Adipose tissue (tissue), 3 donors: ENCODE measurements around the gene CDK10. TPM values are rescaled to one million over a fixed set of nuclear protein-coding genes. Genes with fewer than 3 reads are reported as not detected.

Experiments
- H3K27ac ChIP-seq: one replicate; pipeline ENCODE4 v1.5.1; 2013; ENCODE audit warnings: low read depth, low read length
- WGBS, 3 donors: extraction: QIAGEN DNeasy Blood & Tissue Kit; methylation state at CpG; one replicate each; pipeline ENCODE4 v1.1.7; 2013; 5-methylcytosine and 5-hydroxymethylcytosine counted together
- polyA plus RNA-seq, 3 donors: library from polyadenylated mRNA; stranded (reverse); fragments of 200-250 nt; gene quantifications; one replicate each; pipeline ENCODE4 v1.2.3, GENCODE V29; 2013
- donor health status: healthy with polysubstance abuse.
- donor health status: Bipolar disorder and iron deficiency.
- donor health status: healthy.

The CDK10 gene, protein sequence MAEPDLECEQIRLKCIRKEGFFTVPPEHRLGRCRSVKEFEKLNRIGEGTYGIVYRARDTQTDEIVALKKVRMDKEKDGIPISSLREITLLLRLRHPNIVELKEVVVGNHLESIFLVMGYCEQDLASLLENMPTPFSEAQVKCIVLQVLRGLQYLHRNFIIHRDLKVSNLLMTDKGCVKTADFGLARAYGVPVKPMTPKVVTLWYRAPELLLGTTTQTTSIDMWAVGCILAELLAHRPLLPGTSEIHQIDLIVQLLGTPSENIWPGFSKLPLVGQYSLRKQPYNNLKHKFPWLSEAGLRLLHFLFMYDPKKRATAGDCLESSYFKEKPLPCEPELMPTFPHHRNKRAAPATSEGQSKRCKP
- 10 to 100 TPM; 58.4 to 66.1 (median 59.4) TPM for polyA plus RNA-seq

DNA sequence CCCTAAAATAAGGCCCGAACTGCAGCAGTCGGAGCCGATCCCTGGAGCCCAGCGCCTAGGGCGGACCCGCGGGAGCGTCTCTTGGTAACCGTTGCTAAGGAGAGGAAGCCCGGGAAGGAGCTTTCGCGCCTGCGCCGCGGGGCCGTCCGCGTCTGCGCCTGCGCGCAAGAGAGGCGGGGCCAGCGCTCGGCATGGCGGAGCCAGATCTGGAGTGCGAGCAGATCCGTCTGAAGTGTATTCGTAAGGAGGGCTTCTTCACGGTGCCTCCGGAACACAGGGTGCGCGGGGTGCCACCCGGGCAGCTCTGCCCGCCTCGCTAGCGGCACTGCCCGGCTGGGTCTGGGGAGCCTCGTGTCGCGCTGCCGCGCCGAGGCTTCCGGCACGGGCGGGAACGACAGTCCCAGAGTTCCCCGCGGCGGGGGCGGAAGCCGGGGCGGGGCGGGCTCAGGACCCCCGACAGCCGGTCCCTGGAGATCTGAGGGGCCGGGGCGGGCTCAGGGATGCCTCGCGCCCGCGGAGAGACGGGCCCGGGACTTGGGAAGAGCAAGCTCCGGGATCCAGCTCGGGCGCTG, at the start of gene CDK10:
TSS of gene CDK10 (plus strand) at position 170 of the 572 bp plus-strand sequence. CDS start at position 192, 22 bp downstream.
- WGBS, 3 donors: 0 to 1% (median 1%) methylated on average over 63 to 67 of the region's 67 CpGs
- H3K27ac ChIP-seq: no peak within 1 kb of the TSS

DNA sequence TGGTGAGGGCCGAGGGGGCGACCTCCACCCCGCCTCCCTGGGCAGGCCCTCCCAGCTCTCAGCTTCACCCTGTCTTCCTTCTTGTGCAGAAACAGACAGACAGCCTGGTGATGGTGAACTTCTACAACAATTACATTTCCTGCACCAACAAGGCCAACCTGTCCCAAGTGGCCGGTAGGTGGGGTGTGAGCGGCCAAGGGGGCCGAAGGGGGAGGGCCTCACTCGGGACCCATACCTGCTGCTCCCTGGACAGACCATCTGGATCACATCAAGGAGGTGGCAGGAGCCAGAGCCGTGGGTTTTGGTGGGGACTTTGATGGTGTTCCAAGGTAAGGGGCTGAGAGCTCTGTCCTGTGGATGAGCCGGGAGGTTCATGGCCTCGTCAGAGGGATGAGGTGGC, 49.1 kb upstream of the CDK10 start:
- WGBS, 3 donors: 72 to 81% (median 77%) methylated on average over 10 of the region's 10 CpGs

DNA sequence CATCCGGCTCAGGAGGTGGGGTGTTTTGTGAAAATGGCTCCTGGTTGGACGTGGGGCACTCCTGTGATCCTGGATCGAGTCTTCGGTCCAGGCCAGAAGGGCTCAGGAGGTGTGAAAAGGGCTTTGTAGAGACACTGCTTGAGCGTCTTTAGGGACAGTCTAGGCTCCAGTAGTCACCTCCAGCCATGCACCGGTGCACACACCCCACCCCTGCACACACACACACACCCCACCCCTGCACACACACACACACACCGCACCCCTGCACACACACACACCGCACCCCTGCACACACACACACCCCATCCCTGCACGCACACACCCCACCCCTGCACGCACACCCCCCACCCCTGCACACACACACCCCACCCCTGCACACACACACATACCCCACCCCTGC, 48.0 kb upstream of the CDK10 start:
- no peak overlapping the region for H3K27ac ChIP-seq
- 73 to 86% (median 79%) methylated on average over 7 to 10 of the region's 10 CpGs for WGBS, 3 donors

More for the DNA sequence above, 49.1 kb upstream of the CDK10 start:
- H3K27ac ChIP-seq: no peak overlapping the region

DNA sequence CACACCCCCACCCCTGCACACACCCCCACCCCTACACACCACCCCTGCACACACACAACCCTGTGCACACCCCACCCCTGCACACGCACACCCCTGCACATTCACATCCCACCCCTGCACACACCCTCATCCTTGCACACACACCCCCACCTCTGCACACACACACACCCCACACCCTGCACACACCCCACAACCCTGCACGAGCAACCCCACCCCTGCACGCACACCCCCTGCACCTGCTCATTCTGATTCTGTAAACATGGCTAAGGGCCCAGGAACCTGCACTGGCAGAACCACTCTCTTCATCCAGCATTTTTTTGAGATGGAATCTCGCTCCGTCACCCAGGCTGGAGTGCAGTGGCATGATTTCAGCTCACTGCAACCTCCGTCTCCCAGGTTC, 47.1 kb upstream of the CDK10 start:
- H3K27ac ChIP-seq: no peak overlapping the region
- 85 to 92% (median 87%) methylated on average over 6 of the region's 6 CpGs for WGBS, 3 donors

DNA sequence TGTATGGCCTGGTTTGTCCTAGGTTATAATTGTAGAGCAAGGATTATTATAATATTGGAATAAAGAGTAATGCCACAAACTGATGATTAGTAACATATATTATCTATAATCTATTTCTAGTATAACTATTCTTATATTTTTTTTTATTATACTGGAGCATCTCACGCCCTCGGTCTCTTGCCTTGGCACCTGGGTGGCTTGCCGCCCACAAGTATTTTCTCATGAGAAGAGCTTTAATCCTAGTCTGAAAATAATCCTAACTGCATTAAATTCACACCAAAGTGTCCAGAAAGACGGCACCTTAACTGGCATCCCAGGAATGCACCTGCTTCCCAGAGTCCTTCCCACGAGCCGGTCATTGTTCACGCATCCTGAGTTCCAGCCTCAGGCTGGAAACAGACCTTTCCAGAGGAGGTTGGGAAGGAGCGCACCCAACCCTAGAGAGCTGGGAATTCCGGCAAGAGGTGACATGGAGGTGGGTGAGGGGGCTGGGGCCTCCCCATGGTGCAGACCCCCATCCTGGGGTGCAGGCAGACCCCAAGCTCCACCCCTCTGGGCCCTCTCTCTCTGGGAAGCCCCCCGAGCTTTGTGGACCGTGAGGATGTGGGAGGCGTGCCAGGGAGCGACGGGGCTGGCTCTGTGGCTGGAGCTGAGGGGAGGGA, 44.9 kb upstream of the CDK10 start:
- H3K27ac ChIP-seq: no peak overlapping the region

DNA sequence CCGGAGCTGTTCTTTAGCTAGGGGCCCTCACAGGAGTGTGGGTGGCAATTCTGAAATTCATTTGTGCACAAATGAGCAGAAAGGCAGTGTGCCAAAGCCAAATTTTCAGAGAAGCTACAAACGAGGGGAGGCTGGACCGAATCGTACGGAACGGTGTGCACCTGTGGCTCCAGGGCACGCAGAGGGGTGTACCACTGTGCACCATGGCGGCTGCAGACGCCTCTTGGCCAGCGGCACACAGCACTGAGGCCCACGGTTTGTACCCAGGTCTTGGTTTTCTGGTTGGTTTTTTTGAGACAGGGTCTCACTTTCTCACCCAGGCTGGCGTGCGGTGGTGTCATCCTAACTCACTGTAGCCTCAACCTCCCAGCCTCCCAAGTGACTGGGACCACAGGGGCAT, 43.9 kb upstream of the CDK10 start:
- H3K27ac ChIP-seq: no peak overlapping the region
- WGBS, 3 donors: 68 to 82% (median 75%) methylated on average over 12 to 13 of the region's 13 CpGs

More for the DNA sequence above, 44.9 kb upstream of the CDK10 start:
- WGBS, 3 donors: 27 to 48% (median 32%) methylated on average over 13 to 14 of the region's 14 CpGs

DNA sequence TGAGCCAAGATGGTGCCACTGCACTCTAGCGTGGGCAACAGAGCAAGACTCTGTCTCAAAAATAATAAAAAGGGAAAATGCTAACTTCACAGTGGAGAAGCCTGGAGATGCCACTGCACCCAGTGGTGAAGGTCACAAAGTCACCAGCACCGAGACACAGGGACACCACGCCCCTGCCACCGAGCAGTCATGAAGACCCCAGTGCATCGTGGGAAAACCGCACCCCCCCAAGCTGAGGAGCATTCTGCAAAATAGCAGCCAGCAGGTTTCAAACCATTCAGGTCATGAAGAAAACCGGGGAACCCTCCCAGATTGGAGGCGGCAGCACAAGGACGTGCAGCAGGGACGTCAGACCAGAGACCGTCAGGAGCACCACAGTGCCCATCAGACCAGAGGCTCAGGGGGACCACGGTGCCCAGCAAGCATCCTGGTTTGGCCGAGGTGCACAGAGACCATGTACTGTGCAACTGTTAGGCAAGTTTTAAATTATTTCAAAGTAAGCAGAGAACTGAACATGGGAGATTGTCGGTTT, 42.7 kb upstream of the CDK10 start:
- no peak overlapping the region for H3K27ac ChIP-seq
- WGBS, 3 donors: 72 to 83% (median 77%) methylated on average over 14 of the region's 14 CpGs

DNA sequence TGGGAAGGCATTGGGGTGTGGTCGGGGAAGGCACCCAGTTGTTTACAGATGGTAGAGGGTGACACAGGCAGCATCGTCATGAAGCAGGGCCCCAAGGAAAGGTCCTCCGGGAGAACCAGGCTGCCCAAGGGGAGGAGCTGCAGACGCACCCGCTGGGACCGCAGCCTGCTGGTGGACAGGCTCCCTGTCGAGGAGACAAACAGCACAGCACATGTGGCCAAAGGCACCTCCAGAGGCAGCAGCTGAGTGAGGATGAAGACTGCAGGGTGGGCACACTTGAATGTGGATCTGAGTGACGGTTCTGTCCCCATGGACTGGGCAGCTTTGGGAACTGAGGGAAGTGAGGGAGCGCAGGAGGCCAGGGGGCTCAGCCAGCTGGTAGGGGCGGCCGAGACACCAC, 41.4 kb upstream of the CDK10 start:
- WGBS, 3 donors: 80 to 84% (median 82%) methylated on average over 11 of the region's 11 CpGs

DNA sequence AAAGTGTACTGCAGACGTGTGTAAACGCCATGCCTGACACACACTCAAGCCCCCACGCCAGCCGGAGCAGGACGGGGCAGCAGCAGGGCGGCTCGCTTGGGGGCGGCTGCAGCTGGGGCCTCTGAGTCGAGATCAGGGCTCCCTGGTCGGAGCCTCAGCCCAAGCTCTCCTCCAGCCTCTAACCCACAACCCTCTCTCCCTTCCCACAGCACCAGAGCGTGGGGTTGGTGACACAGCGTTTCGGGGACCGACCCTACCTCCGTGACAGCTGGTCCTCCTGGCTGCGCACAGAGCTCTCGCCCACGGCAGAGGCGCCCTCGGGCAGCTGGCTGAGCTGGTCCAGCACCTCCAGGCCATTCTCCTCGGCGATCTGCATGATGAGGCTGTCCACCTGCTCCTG, 40.2 kb upstream of the CDK10 start:
- no peak overlapping the region for H3K27ac ChIP-seq
- 94 to 95% (median 95%) methylated on average over 22 of the region's 22 CpGs for WGBS, 3 donors

More for the DNA sequence above, 41.4 kb upstream of the CDK10 start:
- H3K27ac ChIP-seq: no peak overlapping the region

DNA sequence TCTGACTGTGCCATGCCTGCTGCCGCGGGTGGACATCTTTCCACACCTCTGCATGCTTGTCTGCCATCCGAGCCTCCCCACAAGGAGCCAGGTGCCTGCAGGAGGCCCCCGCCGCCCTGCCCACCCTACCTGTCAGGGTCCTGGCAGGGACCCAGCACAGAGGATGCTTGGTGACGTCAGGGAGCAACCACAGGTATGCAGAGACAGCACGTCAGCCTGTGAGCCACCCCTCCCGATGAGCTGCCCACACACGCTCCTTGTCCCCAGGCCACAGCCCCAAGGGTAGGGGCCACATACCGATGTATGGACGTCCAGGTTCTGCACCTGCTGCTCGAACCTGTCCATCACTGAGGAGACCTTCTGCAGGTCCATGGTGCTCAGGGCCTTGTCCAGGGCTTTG, 39.6 kb upstream of the CDK10 start:
- 88 to 93% (median 92%) methylated on average over 12 of the region's 12 CpGs for WGBS, 3 donors

DNA sequence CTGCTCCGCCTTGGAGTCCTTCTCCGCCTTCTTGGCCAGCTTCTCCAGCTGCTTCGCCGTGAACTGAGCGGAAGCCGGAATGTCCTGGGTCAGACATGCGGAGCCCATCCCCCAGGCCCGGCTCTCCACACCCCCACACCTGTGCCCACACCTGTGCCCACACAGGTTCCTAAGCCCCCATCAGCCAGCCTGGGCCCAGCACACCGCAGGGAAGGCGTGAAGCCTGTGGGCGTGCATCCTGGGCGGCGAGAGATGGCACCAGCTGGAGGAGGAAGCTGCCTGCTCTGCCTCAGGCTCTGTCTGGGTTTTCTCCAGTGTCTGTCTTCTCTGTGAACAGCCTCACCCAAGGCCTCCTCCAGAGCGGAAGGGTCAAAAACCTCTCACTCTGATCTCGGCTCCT, 34.9 kb upstream of the CDK10 start:
- H3K27ac ChIP-seq: no peak overlapping the region
- WGBS, 3 donors: 86 to 92% (median 91%) methylated on average over 15 of the region's 15 CpGs

More for the DNA sequence above, 39.6 kb upstream of the CDK10 start:
- H3K27ac ChIP-seq: no peak overlapping the region

DNA sequence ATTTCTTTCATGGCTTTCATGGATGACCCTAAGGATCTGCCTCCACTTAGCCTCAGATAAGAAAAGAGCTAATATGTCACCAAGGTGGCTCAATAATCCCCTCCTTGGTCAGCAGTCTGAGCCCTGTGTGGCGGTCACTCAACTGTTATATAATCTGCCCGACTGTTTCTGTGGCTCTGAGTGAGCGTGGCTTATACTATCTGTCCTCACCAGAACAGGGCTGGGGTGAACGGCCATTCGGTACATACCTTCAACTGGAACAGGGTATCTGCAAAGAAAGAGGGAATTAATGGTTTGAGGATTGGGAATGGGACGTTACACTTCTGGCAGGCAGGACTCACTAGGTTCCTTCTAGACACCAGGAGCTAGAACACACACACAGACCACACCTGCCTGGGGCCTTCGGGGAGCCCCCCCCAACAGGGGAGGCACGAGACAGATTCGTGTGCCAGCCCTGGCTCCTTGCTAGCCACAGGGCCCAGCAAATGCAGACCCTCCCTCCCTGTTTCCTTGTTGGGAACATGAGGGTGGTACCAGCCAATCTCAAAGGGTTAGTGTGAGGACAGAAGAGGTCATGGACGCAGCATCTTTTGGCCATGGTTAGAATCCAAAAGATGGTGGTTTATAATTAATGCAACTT, 32.7 kb upstream of the CDK10 start:
- WGBS, 3 donors: 87 to 92% (median 88%) methylated on average over 9 to 10 of the region's 10 CpGs
- H3K27ac ChIP-seq: no peak overlapping the region

DNA sequence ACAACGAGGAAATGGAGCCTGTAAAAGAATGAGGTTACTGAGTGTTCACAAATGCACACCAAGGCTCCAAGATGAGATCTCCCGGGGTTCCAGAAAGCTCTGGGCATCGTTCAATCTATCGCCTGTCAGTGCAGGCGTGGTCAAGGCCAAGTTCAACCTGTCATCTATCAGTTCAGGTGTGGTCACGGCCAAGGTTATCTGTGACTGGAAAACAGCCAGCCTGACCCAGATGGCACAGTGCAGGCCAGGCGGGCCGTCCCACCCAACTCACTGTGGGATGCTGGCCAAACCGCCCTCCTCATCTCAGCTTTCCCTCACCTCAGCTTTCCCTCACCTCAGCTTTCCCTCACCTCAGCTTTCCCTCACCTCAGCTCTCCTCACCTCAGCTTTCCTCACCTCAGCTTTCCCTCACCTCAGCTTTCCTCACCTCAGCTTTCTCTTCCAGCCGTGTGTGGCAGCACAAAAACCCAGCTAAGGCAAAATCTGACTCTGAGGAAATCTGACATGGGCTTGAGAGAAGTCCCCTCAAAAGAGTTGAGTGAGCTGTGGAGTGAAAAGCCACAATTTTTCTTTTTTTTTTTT, 31.3 kb upstream of the CDK10 start:
- WGBS, 3 donors: 30 to 89% (median 87%) methylated on average over 10 of the region's 10 CpGs
- no peak overlapping the region for H3K27ac ChIP-seq

DNA sequence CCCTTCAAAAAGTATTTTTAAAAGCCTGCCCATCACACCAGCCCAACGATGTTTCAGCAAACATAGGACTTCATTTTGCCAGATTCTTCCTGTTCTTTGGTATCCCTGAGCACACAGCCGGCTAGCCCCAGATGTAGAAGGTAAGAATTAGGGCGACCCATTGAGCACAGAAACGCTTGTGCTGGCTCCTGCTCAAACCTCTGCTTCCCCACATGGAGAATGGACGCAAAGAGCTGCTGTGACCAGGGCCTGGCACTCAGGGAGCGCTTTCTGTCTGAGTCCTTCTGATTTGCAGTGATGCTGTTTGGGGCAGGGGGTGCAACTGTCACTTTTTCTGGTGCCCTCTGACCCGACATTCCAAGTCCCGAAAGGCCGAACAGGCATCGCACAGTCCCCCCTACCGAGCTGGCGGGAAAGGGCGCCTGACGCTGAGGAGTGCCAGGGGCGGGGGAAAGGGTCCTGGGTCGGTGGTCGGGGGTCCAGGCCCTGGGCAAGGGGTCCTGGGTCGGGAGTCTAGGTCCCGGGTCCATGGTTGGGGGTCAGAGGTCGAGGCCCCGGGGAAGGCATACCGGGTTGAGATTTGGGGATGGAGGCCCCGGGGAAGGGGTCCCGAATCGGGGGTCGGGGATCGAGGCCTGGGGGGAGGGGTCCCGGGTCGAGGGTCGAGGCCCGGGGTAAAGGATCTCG, 29.9 kb upstream of the CDK10 start:
- WGBS, 3 donors: 30 to 34% (median 33%) methylated on average over 32 of the region's 32 CpGs
- H3K27ac ChIP-seq: no peak overlapping the region

DNA sequence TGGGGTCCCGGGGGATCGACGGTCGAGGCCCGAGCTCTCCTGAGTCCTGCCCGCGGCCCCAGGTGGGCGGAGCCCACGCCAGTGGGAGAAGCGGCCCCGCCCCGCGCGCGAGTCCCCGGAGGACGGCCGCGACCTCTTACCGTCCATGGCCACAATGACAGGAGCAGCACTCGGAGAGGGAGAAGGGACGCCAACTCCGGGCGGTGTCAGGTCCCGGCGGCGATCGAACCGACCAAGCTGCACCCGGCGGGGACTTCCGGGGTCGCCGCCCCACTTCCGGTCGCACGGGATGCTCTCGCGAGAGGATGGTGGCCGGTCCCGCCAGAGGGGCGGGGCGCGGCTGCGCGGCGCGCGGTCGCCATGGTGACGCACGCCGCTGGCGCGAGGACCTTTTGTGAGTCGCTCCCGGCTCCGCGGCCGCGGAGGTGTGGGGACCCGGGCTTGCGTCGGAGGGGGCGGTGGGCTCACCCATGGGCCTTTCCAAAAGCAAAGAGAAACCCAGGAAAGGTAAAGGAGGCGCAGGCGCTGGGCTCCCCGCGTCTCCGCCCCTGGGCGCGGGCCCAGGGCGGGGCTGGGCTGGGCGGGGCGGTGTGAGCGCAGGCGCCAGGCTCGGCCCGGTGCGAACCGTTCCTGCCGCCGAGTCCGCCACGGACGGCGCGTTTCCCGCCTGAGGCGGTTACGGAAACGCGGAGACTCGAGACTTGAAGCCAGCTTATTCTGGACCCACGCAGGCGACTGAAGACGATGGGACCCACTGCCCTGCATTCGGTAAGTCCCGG, 28.9 kb upstream of the CDK10 start, which contains the start of the genes CHMP1A and SPATA33:
TSS of gene CHMP1A (minus strand) at position 267 of the 779 bp plus-strand sequence. CDS start at position 147, 120 bp downstream.
TSS of gene SPATA33 (plus strand) at position 395 of the 779 bp plus-strand sequence. CDS start at position 471, 76 bp downstream.
- 0 to 1% (median 0%) methylated on average over 81 to 99 of the region's 99 CpGs for WGBS, 3 donors
- H3K27ac ChIP-seq: no peak within 1 kb of the TSS

DNA sequence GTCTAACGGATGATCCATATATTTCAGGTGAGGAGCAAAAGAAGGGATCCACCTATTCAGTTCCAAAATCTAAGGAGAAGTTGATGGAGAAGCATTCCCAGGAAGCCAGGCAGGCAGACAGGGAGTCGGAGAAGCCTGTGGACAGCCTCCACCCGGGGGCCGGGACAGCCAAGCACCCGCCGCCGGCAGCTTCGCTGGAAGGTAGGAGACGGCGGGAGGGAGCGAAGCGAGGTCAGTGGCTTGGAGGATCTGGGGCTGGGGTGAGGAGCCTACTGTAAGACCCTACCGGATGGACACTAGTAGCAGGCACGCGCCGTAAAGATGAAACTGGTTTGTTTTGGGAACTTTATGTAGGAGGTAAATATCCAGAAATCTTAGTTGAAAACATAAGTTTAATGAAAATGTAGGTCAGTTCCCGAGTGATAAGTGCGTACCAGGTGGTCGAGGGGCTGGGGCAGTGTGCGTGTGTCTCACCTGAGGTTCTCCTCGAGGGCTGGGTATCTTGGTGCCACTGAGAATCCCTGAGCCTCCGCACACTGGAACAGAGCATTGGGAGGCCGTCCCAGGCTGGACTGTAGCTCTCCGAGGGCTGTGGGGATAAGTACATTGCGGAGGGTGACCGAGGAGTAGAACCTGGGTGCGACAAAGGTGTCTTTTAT, 28.1 kb upstream of the CDK10 start:
- WGBS, 3 donors: 11 to 22% (median 16%) methylated on average over 27 of the region's 27 CpGs
- H3K27ac ChIP-seq: no peak overlapping the region
